NCI-H1092 (cell line): ENCODE measurements around the gene ANK3.

Experiments used
- DNase-seq: peaks from one replicate; lab custom pipeline; 2025; lab: John Stamatoyannopoulos, UW

The ANK3 gene

DNA sequence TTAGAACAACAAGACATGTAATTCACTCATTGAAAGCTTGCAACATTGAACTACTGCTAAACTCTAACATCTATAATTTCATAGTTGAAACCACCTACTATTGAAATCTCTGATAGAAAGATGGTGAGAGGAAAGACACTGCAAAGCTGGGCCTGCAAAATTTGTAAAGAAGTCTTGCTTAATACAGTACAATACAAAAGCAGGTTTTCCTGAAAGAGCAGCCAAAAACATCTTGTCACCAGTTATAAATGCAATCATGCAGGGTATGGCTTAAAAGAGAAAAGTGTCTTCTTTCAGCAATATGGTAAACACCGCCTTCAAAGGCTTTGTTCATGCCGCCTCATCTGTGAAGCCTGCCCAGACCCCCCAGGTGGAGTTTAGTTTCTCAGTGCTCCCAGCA lies 109.2 kb downstream of the ANK3 start:
- DNase-seq = no peak

GRCh38 chr10:60277656-60278055 lies 112.0 kb downstream of the ANK3 start:
- DNase-seq = no peak

DNA sequence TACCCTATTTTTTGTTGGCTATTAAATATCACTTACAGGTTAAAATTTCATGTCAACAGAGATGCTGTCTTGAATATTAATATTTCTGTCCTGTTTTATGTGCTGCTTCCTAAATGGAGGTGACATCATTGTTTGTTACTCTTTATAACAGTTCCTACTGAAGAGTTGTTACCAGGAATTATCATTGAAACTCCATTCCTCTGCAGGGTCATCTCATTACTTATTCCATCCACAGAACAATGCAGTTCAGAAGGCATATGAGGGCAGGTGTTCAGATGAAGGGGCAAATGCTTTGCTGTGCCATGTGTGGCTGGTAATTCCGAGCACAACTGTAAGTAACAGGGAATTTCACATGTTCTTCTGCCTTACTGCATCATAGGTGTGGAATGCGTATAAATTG lies 113.4 kb downstream of the ANK3 start:
- DNase-seq = no peak

GRCh38 chr10:60271319-60272040 lies 118.2 kb downstream of the ANK3 start:
- DNase-seq = no peak

DNA sequence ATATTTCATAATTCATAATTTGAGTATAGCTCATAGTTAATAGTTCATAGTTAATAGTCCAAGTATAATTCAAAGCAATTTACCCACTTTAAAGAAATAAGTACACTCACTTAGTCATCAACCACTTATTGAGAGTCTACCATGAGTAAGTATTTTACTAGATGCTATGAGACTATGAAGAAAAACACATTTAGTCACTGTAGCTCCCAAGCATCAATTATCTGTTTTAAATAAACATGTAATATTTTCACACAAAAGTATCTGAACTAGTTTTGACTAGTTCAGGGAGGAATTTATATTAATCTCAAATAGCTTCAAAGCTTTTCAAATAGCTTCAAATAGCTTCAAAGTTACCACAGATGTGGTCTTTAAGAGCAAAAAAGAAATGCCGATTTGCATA lies 119.2 kb downstream of the ANK3 start:
- no peak for DNase-seq

DNA sequence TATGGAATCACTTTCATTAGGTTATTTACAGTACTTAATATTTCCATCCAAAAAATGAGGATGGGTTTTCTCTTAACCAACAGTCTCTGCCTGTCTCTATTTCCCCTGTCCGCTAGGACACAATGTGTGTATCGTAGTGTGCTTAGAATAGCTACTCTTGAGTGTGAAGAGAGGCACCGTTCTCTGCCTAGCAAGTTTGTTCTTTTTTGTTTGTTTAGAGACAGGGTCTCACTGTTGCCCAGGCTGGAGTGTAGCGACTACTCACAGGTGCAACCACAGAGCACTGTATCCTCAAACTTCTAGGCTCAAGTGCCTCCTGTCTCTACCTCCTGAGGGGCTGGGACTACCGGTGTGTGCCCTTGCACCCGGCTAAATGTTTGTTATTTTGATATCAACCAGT lies 121.9 kb downstream of the ANK3 start:
- no peak for DNase-seq

GRCh38 chr10:60266513-60266912 lies 123.2 kb downstream of the ANK3 start:
- no peak for DNase-seq

GRCh38 chr10:60262647-60263126 lies 127.0 kb downstream of the ANK3 start:
- DNase-seq = no peak

- DNase-seq = no peak
These were observed 129.4 kb downstream of the ANK3 start for GRCh38 chr10:60260321-60260720.

GRCh38 chr10:60258429-60258797 lies 131.3 kb downstream of the ANK3 start:
- no peak for DNase-seq

- DNase-seq = no peak
These were observed 131.8 kb downstream of the ANK3 start for GRCh38 chr10:60257767-60258428.

DNA sequence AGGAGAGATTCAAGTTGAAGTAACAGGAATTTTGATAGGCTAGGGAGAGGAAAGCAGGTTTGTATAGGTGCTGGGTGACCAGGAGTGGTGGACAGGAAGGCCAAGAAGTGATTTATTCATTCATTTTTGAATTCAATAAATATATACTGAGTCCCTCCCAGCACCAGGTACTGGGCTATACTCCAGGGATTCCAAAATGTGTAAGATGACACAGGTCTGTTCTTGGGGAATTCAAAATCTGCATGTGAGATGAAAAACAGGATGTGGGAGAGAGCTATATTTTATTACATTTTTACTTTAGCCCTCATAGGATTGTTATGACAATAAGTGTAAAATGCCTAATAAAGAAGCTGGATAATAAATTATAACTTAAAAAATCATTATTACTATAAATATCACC lies 134.9 kb downstream of the ANK3 start:
- no peak for DNase-seq

- no peak for DNase-seq
These were observed 136.2 kb downstream of the ANK3 start for GRCh38 chr10:60253484-60253883.

- DNase-seq = no peak
These were observed 137.0 kb downstream of the ANK3 start for GRCh38 chr10:60252688-60253087.

GRCh38 chr10:60246382-60246781 lies 143.3 kb downstream of the ANK3 start:
- no peak for DNase-seq

GRCh38 chr10:60239228-60239627 lies 150.4 kb downstream of the ANK3 start:
- DNase-seq = no peak

DNA sequence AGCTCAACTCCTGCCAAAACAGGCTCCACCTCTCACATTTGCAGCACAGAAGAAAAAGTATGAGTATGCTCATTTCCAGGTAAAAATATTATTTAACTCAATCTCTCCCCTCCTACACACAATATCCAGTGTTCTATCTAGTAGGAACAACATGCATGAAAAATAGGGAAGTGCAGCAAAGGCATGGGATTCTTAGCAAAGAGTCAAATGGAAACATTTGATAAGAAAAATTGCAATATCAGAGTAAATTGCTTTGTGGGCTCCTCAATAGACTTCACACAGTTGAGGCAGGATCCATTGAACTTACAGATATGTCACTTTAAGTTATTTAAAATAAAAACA lies 150.9 kb downstream of the ANK3 start:
- DNase-seq = no peak

DNA sequence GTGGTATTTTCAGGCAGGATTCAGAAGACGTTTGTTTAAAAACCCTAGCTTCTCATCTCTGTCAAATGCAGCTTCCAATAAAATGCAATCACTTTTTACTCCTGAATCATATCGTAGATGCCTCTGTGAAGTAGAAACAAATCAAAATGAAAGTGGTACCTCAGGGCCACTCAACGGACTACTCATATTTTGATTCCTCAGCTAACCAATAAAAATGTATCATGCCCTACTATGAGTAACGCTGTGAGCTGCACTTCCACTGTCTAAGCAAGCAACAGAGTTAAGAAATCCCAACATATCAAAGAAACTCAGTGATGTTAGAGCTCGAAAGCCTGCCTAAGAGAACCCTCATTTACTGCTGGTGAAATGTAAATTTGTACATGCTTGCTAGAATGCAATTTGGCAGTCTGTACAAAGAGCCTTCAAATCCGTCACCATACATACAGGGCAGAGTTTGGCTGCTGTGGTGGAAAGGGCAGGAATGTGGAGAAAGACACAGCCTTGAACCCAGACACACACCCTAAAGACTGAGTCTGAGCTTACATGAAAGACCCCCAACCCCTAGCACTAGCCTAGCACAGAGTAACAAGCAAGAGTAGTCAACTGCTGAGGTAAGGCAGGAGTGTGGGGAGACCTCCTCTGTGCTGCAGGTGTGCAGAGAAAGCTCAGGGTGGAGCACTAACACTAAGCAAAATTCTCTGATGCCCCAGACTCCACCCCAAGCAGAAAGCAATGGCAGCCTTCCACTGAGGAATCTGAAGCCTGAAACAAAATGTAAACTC lies 151.5 kb downstream of the ANK3 start:
- no peak for DNase-seq

DNA sequence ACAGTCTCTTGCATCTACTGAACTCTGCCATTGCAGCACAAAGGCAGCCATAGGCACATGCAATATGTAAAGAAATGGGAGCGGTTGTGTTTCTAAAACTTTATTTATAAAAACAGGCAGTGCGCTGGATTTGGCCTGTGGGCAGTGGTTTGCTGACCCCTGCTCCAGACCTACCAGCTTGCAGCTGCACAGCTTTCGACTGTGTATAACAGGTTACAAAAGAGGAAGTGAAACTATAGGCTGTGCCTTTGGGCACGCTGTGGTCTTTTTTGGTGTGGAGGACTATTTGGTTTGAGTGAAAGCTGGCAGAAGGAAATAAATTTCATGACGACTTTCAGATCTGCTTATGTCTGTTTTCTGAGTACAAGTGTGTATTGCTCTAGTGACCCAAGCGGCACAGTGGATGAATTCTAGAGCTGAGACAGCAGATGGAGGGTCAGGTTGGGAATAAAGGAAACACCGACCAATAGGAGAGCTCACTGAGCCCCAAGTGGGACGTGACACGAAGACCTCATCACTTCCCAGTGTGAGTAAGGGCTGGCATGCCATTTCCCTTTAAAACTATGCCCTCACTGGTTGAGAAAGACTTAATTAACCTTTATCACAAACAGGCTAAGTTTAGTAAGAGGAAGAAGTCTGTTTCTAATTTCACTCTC lies 152.7 kb downstream of the ANK3 start:
- DNase-seq = no peak

DNA sequence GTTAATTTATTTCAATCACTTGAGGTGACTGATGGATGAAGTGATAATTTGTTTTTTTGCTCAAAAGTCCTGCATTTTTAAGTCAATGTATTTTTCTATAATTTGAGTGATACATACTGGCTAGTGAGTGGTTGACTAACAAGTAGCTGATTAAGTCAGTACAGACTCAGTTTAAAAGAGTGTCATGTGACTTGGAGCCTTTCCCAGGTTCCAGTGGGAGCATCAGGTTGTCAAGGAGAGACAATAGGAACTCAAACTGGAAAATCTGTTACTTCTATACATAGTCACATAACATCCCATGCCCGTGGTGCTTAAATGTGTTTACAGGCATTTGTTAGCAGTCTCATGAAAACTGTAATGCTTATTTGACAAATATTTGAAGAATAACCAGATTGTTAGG lies 154.7 kb downstream of the ANK3 start:
- no peak for DNase-seq

- DNase-seq = no peak
These were observed 155.1 kb downstream of the ANK3 start for GRCh38 chr10:60234551-60234950.

- DNase-seq = no peak
These were observed 158.8 kb downstream of the ANK3 start for GRCh38 chr10:60230892-60231291.
